ENCODE data around the gene ARVCF.

ARVCF gene

DNA sequence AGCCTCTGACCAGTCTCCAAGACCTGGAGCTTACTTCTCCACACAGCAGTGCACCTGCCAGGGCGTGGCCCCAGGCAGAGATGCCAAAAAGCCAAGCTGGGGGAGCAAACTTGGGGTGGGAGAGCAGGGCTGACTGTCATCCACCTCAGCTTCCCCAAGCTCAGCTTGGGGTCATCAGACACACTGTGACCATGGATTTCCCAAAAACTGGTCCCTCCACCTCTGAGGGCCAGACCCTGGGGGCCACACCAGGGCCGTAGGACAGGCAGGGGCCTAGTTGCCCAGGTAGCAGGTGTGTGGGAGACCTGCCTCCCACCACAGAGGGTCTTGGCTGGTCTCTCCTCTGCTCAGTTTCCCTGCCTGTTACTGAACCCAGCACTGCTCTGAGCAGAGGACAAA is 30.6 kb downstream of the ARVCF start:
- H3K27ac Mint-ChIP-seq = peak overlapping the region in 2 of 3 experiments; percentile 55 to 72
- H3K9me3 Mint-ChIP-seq = no peaks in the 10 kb centered on the region
- H3K27me3 Mint-ChIP-seq (ENCODE audit: low read depth) = no peaks in the 10 kb centered on the region
- peak overlapping the region; percentile 85 to 91 (median 89) for H3K4me3 Mint-ChIP-seq
- no peaks in the 10 kb centered on the region for H3K36me3 Mint-ChIP-seq (ENCODE audit: low read depth)
- TF ChIP-seq, protein P1, sequence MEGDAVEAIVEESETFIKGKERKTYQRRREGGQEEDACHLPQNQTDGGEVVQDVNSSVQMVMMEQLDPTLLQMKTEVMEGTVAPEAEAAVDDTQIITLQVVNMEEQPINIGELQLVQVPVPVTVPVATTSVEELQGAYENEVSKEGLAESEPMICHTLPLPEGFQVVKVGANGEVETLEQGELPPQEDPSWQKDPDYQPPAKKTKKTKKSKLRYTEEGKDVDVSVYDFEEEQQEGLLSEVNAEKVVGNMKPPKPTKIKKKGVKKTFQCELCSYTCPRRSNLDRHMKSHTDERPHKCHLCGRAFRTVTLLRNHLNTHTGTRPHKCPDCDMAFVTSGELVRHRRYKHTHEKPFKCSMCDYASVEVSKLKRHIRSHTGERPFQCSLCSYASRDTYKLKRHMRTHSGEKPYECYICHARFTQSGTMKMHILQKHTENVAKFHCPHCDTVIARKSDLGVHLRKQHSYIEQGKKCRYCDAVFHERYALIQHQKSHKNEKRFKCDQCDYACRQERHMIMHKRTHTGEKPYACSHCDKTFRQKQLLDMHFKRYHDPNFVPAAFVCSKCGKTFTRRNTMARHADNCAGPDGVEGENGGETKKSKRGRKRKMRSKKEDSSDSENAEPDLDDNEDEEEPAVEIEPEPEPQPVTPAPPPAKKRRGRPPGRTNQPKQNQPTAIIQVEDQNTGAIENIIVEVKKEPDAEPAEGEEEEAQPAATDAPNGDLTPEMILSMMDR (IDR thresholded peaks at IDR 0.05; ENCODE audit: unreplicated experiment in 3 of 3) = no peak
- H3K4me1 Mint-ChIP-seq = peaks cover 9% of the 10 kb centered on the region

DNA sequence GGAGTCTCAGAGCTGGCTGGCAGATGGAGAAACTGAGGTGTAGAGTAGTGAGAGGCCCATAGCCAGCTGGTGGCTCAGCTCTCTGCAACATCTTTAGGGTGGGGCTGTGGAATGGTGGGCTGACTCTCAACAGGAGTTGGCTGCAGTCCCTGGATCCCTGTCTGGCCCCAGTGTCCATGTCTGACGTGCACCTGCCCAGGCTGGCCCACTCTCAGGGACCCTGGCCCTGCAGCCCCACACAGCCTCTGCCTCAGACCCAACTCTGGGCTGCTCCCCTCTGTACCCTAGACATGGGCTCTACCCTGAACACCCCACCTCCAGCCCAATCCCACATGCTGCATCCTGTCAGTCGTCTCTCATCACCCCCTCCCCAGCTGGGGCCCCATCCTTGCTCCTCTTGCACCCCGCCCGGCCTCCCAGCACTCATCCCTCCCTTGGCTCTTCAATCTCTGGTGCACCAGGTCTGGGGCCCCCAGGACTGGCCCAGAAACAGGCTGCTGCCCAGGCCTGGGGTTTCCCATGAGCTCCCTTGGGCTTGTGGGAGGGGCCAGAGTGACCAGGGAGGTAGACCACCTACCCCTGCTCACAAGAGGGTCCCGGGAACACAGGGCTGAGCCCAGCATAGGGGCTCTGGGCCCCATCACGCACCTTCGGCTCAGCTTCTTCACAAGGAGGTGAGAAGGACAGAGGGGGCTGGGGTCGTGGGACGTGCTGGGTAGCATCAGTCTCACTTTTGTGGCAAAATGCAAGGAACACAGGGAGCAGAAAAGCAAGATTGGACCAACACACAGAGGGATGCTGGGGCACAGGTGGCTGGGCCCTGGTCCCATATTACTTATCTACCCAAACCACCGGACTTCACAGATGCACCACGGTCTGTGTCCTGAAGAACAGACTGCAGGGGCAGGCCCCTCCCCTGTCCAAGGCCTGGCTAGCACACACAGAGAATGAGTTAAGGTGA is 31.5 kb downstream of the ARVCF start:
- no peak overlapping the region for H3K27ac Mint-ChIP-seq
- peak overlapping the region; percentile 81 to 91 (median 85) for H3K4me3 Mint-ChIP-seq
- H3K27me3 Mint-ChIP-seq (ENCODE audit: low read depth) = no peaks in the 10 kb centered on the region
- H3K4me1 Mint-ChIP-seq = peaks cover 9% of the 10 kb centered on the region
- no peaks in the 10 kb centered on the region for H3K9me3 Mint-ChIP-seq
- H3K36me3 Mint-ChIP-seq (ENCODE audit: low read depth) = no peaks in the 10 kb centered on the region
- TF ChIP-seq, protein P1 (IDR thresholded peaks at IDR 0.05; ENCODE audit: unreplicated experiment in 3 of 3) = no peak

DNA sequence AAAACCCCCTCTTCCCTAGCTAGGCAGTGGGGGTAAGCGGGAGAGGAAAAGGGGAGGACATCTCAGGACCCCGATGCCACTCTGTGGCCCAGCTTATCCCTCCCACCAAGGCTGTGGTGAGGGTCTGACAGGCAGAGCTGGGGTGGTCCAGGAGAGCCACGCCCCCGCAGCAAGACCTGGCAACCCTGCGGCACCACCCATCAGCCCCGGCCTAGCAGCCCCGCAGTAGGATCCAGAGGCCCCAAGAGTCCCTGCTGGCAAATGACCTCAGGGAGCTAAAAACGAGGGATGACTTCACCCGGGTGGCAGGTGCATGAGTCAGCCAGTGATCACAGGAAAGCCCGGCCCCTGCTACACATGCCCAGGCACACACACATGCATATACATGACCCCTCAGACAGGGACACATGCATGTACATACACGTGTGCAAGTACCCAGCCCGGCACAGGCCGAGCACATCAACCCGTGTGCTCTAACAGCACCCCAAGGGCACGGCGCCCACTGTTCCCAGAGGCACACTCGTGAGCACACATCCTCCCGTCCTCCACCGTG is 32.3 kb downstream of the ARVCF start:
- Mint-ChIP-seq H3K4me3 (peak overlapping the region; percentile 56 to 85 (median 66)), H3K4me1 (peaks cover 9% of the 10 kb centered on the region), H3K9me3 (no peaks in the 10 kb centered on the region), H3K27me3 (ENCODE audit: low read depth) (no peaks in the 10 kb centered on the region), H3K36me3 (ENCODE audit: low read depth) (no peaks in the 10 kb centered on the region), H3K27ac (no peak overlapping the region)
- TF ChIP-seq, protein P1 (IDR thresholded peaks at IDR 0.05; ENCODE audit: unreplicated experiment in 3 of 3) = no peak

DNA sequence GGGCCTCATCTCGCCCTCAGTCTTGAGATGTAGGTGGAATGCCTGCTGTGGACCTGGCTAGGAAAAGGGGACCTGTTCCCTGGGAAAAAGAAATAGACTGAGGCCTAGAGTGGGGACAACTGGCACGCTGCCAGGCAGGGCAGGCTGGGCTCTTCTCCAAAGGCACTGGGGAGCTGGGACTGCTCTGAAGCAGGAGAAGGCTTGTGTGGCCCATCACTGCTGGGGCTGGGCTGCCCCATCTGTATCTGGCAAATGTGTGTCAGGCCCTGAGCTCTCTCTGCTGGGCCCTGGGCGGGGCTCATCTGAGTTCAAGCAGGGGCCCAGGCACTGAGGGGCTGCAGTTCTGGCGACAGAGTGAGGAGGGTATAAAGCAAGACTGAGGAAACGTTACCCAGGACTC is 32.9 kb downstream of the ARVCF start:
- no peaks in the 10 kb centered on the region for H3K36me3 Mint-ChIP-seq (ENCODE audit: low read depth)
- no peaks in the 10 kb centered on the region for H3K27me3 Mint-ChIP-seq (ENCODE audit: low read depth)
- H3K4me3 Mint-ChIP-seq = peak overlapping the region in 2 of 3 experiments; percentile 46 to 66
- peaks cover 9% of the 10 kb centered on the region for H3K4me1 Mint-ChIP-seq
- no peaks in the 10 kb centered on the region for H3K9me3 Mint-ChIP-seq
- TF ChIP-seq, protein P1 (IDR thresholded peaks at IDR 0.05; ENCODE audit: unreplicated experiment in 3 of 3) = no peak
- H3K27ac Mint-ChIP-seq = peak overlapping the region in 1 of 3 experiments; percentile 4

DNA sequence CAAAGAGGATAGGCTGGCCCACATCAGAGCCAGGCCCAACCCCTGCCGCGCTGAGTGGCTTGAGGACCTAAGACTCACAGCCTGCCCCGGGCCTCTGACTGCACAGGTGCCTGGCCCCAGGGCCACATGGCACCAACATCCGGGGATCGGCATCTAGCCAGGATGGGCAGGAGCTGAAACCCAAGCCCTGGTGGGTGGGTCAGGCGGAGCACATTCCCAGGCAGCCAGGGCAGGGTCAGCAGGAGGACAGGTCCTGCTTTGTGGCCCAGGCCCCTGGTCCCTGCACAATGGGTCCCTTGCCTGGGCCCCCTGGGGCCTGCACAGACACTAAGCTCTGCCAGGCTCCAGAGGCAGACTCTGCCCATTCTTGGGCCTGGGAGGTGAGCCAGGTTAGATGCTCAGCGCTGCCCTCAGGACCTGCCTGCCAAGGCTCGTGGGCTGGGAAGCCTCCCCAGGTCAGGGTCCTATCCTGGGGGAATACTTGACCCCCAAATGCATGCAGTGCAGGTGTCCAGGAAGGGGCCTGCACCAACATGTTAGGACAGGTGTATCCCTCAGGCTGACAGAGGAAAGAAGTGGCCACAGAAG is 33.5 kb downstream of the ARVCF start:
- Mint-ChIP-seq H3K4me1 (peaks cover 9% of the 10 kb centered on the region), H3K9me3 (no peaks in the 10 kb centered on the region), H3K4me3 (peak overlapping the region in 1 of 3 experiments; percentile 66), H3K27me3 (ENCODE audit: low read depth) (no peaks in the 10 kb centered on the region), H3K36me3 (ENCODE audit: low read depth) (no peaks in the 10 kb centered on the region), H3K27ac (no peak overlapping the region)
- TF ChIP-seq, protein P1 (IDR thresholded peaks at IDR 0.05; ENCODE audit: unreplicated experiment in 3 of 3) = no peak

All from nephron (organoid).